Sigmoid colon (tissue), 7 donors: ENCODE measurements around the gene MAVS. TPM values are rescaled to one million over a fixed set of nuclear protein-coding genes. Genes with fewer than 3 reads are reported as not detected.
"Not testable (repeated sequence)": the region's sequence is repeated elsewhere in the genome, so short reads cannot be mapped to it uniquely, and the experiment has no call there.

Experiments used
- DNase-seq: peaks from one replicate; pipeline ENCODE4 v3.0.0-alpha.2; 2019
- H3K27ac ChIP-seq, 4 donors: fragments of 200-600 bp; sonication (generic); one replicate each; pipeline ENCODE4 v1.5.1; 2016 to 2019; ENCODE audit warnings: mild to moderate bottlenecking in 1 of 4
- H3K27me3 ChIP-seq, 3 donors: fragments of 200-600 bp; sonication (generic); one replicate each; pipeline ENCODE4 v1.5.1; 2019; ENCODE audit warnings: mild to moderate bottlenecking in 1 of 3
- H3K36me3 ChIP-seq, 4 donors: fragments of 200-600 bp; sonication (generic); one replicate each; pipeline ENCODE4 v1.5.1; 2016 to 2019
- H3K4me1 ChIP-seq, 4 donors: fragments of 200-600 bp; sonication (generic); one replicate each; pipeline ENCODE4 v1.5.1; 2017 to 2019
- H3K4me3 ChIP-seq, 4 donors: fragments of 200-600 bp; sonication (generic); one replicate each; pipeline ENCODE4 v1.5.1; 2017 to 2019; ENCODE audit warnings: mild to moderate bottlenecking in 2 of 4, moderate library complexity in 1 of 4
- H3K9me3 ChIP-seq, 4 donors: fragments of 200-600 bp in 3 of 4; sonication (generic) in 3 of 4; one replicate each; pipeline versions ENCODE4 v1.5.1 to v1.6.1; 2013 to 2019
- EP300 ChIP-seq, 4 donors: sonication (generic); formaldehyde crosslinking; IDR thresholded peaks; one replicate each; pipeline ENCODE4 v1.6.1; 2017; ENCODE audit warnings: antibody characterized with exemption in 4 of 4
- POLR2A ChIP-seq, 2 donors: fragments of 450-650 bp; IDR thresholded peaks; one replicate each; pipeline ENCODE4 v1.6.1; 2016; ENCODE audit warnings: antibody characterized with exemption in 2 of 2, mild to moderate bottlenecking in 2 of 2, moderate library complexity in 2 of 2
- POLR2AphosphoS5 ChIP-seq, 4 donors: sonication (generic); formaldehyde crosslinking; IDR thresholded peaks; one replicate each; pipeline ENCODE4 v1.6.1; 2017; ENCODE audit warnings: antibody characterized with exemption in 4 of 4
- WGBS, 2 donors: extraction: QIAGEN DNeasy Blood & Tissue Kit; methylation state at CpG; one replicate each; pipeline ENCODE4 v1.1.7; 2013; 5-methylcytosine and 5-hydroxymethylcytosine counted together
- intact Hi-C: fragments of 100-400 bp; cut with DNase I; formaldehyde crosslinking; loops from one replicate; pipeline ENCODE4 v1.15.1; 2023
- polyA plus RNA-seq, 3 donors: library from polyadenylated mRNA; stranded (reverse); fragments of 200-250 nt; gene quantifications; one replicate each; pipeline ENCODE4 v1.2.3, GENCODE V29; 2013
- total RNA-seq, 4 donors: library from RNA; depleted of rRNA; stranded (reverse); fragments of >200 nt; gene quantifications; one replicate each; pipeline ENCODE4 v1.1.0, GENCODE V29; 2016
- TF ChIP-seq, protein P1 (sequence below), 4 experiments: fragments of 450-650 bp in 3 of 4; fragments of 200-600 bp in 1 of 4; IDR thresholded peaks; one replicate each; pipeline ENCODE4 v1.5.1; 2016 to 2019; ENCODE audit warnings: antibody characterized with exemption in 4 of 4, mild to moderate bottlenecking in 3 of 4, moderate library complexity in 2 of 4
- donor health status: healthy with polysubstance abuse.
- donor health status: Bipolar disorder and iron deficiency.
- donor health status: healthy.

MAVS gene
- total and polyA plus RNA-seq, 7 donors: 9.6 to 55.2 (median 18.0) TPM

DNA sequence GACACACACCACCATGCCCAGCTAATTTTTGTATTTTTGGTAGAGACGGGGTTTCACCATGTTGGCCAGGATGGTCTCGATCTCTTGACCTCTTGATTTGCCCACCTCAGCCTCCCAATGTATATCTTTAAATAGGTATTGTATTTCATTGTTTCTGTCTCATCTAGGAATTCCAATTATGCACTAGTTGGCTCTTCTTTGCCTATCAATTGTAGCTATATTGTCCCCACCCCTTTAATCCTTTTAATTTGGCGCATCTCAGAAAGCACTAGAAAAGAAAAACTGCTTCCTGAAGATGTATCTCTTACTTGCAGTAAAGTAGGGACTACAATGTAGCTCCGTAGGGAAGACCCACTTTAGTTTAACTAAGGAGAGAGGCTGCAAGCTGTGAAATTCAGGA lies 10.5 kb upstream of the MAVS start:
- TF ChIP-seq EP300 (IDR thresholded peaks at IDR 0.05) (no peak), POLR2AphosphoS5 (IDR thresholded peaks at IDR 0.05) (no peak), POLR2A (IDR thresholded peaks at IDR 0.05) (no peak)
- TF ChIP-seq, protein P1, sequence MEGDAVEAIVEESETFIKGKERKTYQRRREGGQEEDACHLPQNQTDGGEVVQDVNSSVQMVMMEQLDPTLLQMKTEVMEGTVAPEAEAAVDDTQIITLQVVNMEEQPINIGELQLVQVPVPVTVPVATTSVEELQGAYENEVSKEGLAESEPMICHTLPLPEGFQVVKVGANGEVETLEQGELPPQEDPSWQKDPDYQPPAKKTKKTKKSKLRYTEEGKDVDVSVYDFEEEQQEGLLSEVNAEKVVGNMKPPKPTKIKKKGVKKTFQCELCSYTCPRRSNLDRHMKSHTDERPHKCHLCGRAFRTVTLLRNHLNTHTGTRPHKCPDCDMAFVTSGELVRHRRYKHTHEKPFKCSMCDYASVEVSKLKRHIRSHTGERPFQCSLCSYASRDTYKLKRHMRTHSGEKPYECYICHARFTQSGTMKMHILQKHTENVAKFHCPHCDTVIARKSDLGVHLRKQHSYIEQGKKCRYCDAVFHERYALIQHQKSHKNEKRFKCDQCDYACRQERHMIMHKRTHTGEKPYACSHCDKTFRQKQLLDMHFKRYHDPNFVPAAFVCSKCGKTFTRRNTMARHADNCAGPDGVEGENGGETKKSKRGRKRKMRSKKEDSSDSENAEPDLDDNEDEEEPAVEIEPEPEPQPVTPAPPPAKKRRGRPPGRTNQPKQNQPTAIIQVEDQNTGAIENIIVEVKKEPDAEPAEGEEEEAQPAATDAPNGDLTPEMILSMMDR (IDR thresholded peaks at IDR 0.05): no peak
- 97% methylated on average over 4 of the region's 4 CpGs for WGBS, 2 donors

DNA sequence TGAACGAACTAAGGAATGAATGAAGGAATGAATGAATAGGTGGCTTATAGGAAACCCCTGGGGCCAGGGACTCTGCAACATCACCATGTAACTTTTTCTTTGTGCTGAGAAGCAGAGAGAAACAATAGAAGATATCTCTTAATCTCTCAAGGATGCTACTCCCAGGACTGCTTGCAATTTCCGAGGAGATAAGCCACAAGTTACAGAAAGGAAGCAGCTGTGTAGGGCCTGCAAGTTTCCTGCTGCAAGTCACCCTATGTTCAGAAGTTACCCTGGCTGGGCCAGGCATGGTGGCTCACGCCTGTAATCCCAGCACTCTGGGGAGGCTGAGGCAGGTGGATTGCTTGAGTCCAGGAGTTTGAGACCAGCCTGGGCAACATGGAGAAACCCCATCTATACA lies 7.3 kb upstream of the MAVS start:
- no peak overlapping the region for H3K27ac ChIP-seq
- TF ChIP-seq, protein P1 (IDR thresholded peaks at IDR 0.05): no peak
- H3K36me3 ChIP-seq: peaks cover 0 to 7% (median 2%) of the 10 kb centered on the region in 4 donors
- WGBS, 2 donors: 58 to 88% methylated on average over 3 of the region's 3 CpGs
- no peak for DNase-seq
- no peaks in the 10 kb centered on the region for H3K9me3 ChIP-seq
- intact Hi-C loops: no loop called here
- no peak overlapping the region for H3K4me3 ChIP-seq
- H3K4me1 ChIP-seq: no peaks in the 10 kb centered on the region
- no peaks in the 10 kb centered on the region for H3K27me3 ChIP-seq

More for the DNA sequence above, 10.5 kb upstream of the MAVS start:
- intact Hi-C loops: no loop called here
- Histone ChIP-seq H3K27me3 (no peaks in the 10 kb centered on the region), H3K9me3 (no peaks in the 10 kb centered on the region), H3K27ac (no peak overlapping the region), H3K4me1 (no peaks in the 10 kb centered on the region), H3K4me3 (no peak overlapping the region), H3K36me3 (peaks cover 0 to 7% (median 2%) of the 10 kb centered on the region in 4 donors)
- no peak for DNase-seq

DNA sequence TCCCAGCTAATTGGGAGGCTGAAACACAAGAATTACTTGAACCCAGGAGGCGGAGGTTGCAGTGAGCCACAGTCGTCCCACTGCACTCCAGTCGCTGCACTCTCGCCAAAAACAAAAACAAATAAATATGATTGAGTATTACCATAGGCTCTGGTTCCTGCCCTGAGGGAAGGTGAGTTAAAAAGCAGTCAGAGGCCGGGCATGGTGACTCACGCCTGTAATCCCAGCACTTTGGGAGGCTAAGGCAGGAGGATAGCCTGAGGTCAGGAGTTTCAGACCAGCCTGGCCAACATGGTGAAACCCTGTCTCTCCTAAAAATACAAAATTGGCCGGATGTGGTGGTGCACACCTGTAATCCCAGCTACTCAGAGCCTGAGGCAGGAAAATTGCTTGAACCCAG lies 6.4 kb upstream of the MAVS start:
- not testable (repeated sequence) for H3K4me1 ChIP-seq, H3K27me3 ChIP-seq, H3K27ac ChIP-seq, H3K36me3 ChIP-seq, DNase-seq, H3K4me3 ChIP-seq, H3K9me3 ChIP-seq
- 94 to 96% methylated on average over 7 of the region's 7 CpGs for WGBS, 2 donors
- intact Hi-C loops: loop anchor here (10.0 kb wide), 2 partner anchors 155 to 245 kb away; partner anchors contain the start of gene ADAM33

DNA sequence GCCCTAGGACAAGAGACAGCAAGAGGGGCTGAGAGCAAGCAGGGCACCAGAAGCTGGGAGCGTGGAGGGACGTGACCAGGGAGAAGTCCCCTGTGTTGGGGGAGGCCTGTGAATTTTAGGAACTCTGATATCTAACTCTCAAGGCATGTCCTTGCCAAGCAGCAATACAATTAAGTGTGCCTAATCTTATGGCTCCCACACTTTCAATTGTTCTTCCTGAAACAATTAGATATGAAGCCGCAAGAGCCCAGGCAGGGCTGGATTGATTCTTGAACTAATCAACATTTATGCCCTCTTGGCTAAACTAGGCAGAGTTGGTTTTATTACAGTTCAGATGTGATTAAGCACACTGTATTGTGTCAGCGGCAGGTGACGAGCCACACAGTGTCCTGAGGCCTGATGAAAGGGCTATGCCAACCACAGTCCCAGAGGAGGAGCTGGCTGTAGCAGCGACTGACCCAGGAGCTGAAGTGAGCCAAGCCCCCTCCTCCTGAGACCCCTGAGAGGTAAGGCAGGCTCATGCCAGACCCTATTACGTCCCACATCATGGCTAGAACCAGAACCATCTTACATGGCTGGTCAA lies 4.2 kb upstream of the MAVS start:
- Histone ChIP-seq H3K4me3 (no peak overlapping the region), H3K4me1 (peaks cover 0 to 13% (median 9%) of the 10 kb centered on the region in 4 donors), H3K27me3 (no peaks in the 10 kb centered on the region), H3K9me3 (no peaks in the 10 kb centered on the region), H3K36me3 (no peaks in the 10 kb centered on the region), H3K27ac (no peak overlapping the region)
- DNase-seq: no peak
- WGBS, 2 donors: 28 to 67% methylated on average over 7 of the region's 7 CpGs
- intact Hi-C loops: loop anchor here (10.0 kb wide), 2 partner anchors 158 to 242 kb away; partner anchors contain the start of gene ADAM33
- TF ChIP-seq POLR2AphosphoS5 (IDR thresholded peaks at IDR 0.05) (no peak), POLR2A (IDR thresholded peaks at IDR 0.05) (no peak), EP300 (IDR thresholded peaks at IDR 0.05) (no peak)
- TF ChIP-seq, protein P1 (IDR thresholded peaks at IDR 0.05): no peak

DNA sequence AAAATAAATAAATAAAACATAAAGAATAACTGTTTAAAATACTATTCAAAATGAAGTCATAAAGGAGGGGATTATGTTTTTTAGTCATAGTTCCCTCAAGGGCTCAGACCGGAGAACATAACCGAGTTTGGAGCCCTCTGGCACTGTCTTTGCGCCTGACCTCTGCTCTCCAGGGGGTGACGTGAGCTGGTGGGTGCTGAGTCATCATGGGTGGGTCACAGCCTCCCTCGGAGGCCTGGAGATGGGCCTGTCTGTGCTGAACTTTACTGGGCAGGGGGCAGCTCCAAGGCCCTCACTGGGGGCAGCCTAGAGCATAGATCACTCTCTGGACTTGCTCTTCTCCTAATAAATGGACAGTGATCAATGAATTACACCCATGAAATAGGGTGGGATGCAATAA lies 3.1 kb upstream of the MAVS start:
- H3K36me3 ChIP-seq: no peaks in the 10 kb centered on the region
- TF ChIP-seq, protein P1 (IDR thresholded peaks at IDR 0.05): no peak
- TF ChIP-seq POLR2AphosphoS5 (IDR thresholded peaks at IDR 0.05): no peak
- no peaks in the 10 kb centered on the region for H3K9me3 ChIP-seq
- H3K27ac ChIP-seq: no peak overlapping the region
- peaks cover 0 to 21% (median 17%) of the 10 kb centered on the region in 4 donors for H3K4me1 ChIP-seq
- DNase-seq: no peak
- intact Hi-C loops: loop anchor here (10.0 kb wide), 2 partner anchors 159 to 241 kb away; partner anchors contain the start of gene ADAM33
- no peaks in the 10 kb centered on the region for H3K27me3 ChIP-seq
- no peak overlapping the region for H3K4me3 ChIP-seq
- 38 to 59% methylated on average over 5 of the region's 5 CpGs for WGBS, 2 donors

DNA sequence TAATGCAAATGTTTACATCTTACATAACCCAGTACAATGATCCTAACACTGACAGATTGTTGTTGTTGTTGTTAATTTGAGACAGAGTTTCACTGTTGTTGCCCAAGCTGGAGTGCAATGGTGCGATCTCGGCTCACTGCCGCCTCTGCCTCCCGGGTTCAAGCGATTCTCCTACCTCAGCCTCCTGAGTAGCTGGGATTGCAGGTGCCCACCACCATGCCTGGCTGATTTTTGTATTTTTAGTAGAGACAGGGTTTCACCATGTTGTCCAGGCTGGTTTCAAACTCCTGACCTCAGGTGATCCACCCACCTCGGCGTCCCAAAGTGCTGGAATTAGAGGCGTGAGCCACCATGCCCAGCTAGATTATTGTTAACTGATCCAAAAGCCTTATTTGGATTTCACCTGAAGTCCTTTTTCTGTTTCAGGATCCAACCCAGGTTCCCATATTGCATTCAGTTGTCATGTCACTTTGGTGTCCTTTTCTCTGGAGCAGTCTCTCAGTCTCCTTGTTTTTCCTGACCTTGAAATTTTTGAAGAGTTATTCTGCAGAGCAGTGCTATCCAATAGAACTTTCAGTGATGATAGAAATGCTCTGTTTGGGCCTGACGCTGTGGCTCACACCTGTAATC lies 2.5 kb upstream of the MAVS start:
- 91 to 96% methylated on average over 9 of the region's 9 CpGs for WGBS, 2 donors
- H3K27me3 ChIP-seq, H3K27ac ChIP-seq, H3K4me3 ChIP-seq, H3K36me3 ChIP-seq, H3K9me3 ChIP-seq, DNase-seq: not testable (repeated sequence)
- intact Hi-C loops: loop anchor here (10.0 kb wide), 2 partner anchors 159 to 241 kb away; partner anchors contain the start of gene ADAM33
- H3K4me1 ChIP-seq: peaks cover 0 to 25% (median 17%) of the 10 kb centered on the region in 4 donors
